Upper lobe of left lung (tissue), 6 donors: ENCODE results near the gene TELO2. TPM values are rescaled to one million over a fixed set of nuclear protein-coding genes. Genes with fewer than 3 reads are reported as not detected.

Experiments
- ATAC-seq, 2 donors: fragments of 200-7000 bp; cut with Tn5 transposase; one replicate each; pipeline ENCODE4 v1.9.1; 2022; ENCODE audit warnings: mild to moderate bottlenecking in 2 of 2, moderate library complexity in 2 of 2; ENCODE audit not compliant: low FRiP score in 2 of 2
- DNase-seq, 2 donors: peaks; one replicate each; pipeline ENCODE4 v3.0.0-alpha.2; 2019 to 2020
- H3K27ac ChIP-seq, 4 donors: fragments of 200-600 bp; sonication (generic); one replicate each; pipeline ENCODE4 v1.5.1; 2016 to 2019
- H3K27me3 ChIP-seq, 4 donors: fragments of 200-600 bp; sonication (generic); one replicate each; pipeline ENCODE4 v1.5.1; 2017 to 2019
- H3K36me3 ChIP-seq, 4 donors: fragments of 200-600 bp; sonication (generic); one replicate each; pipeline ENCODE4 v1.5.1; 2016 to 2019
- H3K4me1 ChIP-seq, 4 donors: fragments of 200-600 bp; sonication (generic); one replicate each; pipeline ENCODE4 v1.5.1; 2018 to 2019
- H3K4me3 ChIP-seq, 4 donors: fragments of 200-600 bp; sonication (generic); one replicate each; pipeline ENCODE4 v1.5.1; 2017 to 2019; ENCODE audit warnings: mild to moderate bottlenecking in 2 of 4, moderate library complexity in 1 of 4
- H3K9me3 ChIP-seq, 4 donors: fragments of 200-600 bp; sonication (generic); one replicate each; pipeline ENCODE4 v1.5.1; 2018 to 2019
- CTCF ChIP-seq, 6 experiments: fragments of 450-650 bp in 4 of 6; fragments of 200-600 bp in 2 of 6; sonication (generic) in 2 of 6; IDR thresholded peaks; one replicate each; pipeline ENCODE4 v1.5.1; 2016 to 2019; ENCODE audit warnings: antibody characterized with exemption in 6 of 6
- EP300 ChIP-seq, 4 donors: sonication (generic); formaldehyde crosslinking; IDR thresholded peaks; one replicate each; pipeline ENCODE4 v1.5.1; 2017; ENCODE audit warnings: antibody characterized with exemption in 4 of 4, control low read depth in 2 of 4
- POLR2A ChIP-seq, 4 donors: fragments of 450-650 bp; IDR thresholded peaks; one replicate each; pipeline ENCODE4 v1.5.1; 2016 to 2017; ENCODE audit warnings: antibody characterized with exemption in 4 of 4, mild to moderate bottlenecking in 2 of 4
- POLR2AphosphoS5 ChIP-seq, 2 donors: sonication (generic); formaldehyde crosslinking; IDR thresholded peaks; one replicate each; pipeline ENCODE4 v1.5.1; 2017; ENCODE audit warnings: antibody characterized with exemption in 2 of 2
- WGBS, 2 donors: methylation state at CpG; one replicate each; pipeline ENCODE4 v1.1.5; 2017 to 2018; 5-methylcytosine and 5-hydroxymethylcytosine counted together
- total RNA-seq, 6 donors: library from RNA; depleted of rRNA in 4 of 6; stranded (reverse); fragments of >200 nt in 4 of 6; gene quantifications; one replicate each; pipeline versions ENCODE4 v1.1.0 to v1.2.1, GENCODE V29; 2016 to 2021
- donor health status: DM: no; HTN: no; CAD: no; lungs with moderate emphysema.
- donor health status: DM: no; HTN: yes; CAD: no; lungs with severe emphysema.

TELO2 gene
- total RNA-seq, 6 donors from 2014 or later, result 13.8 to 130 (median 41.5) TPM

GRCh38 chr16:1532081-1532760 is 39.1 kb downstream of the TELO2 start:
- ATAC-seq, result peak in 1 of 2 donors; percentile 59
- TF ChIP-seq CTCF (IDR thresholded peaks at IDR 0.05) (no peak), EP300 (IDR thresholded peaks at IDR 0.05) (peak in 3 of 4 donors; percentile 87 to 100 (median 100)), POLR2A (IDR thresholded peaks at IDR 0.05) (peak in 2 of 4 donors; percentile 21 to 39), POLR2AphosphoS5 (IDR thresholded peaks at IDR 0.05) (peak; percentile 97 to 98)
- H3K27me3 ChIP-seq, result no peaks in the 10 kb centered on the region
- DNase-seq, result peak; percentile 73
- peak overlapping the region in 3 of 4 donors; percentile 75 to 87 (median 75) for H3K4me3 ChIP-seq
- 65 to 68% methylated on average over 23 to 28 of the region's 28 CpGs for WGBS, 2 donors
- peaks cover 0 to 26% (median 17%) of the 10 kb centered on the region in 4 donors for H3K36me3 ChIP-seq
- no peaks in the 10 kb centered on the region for H3K9me3 ChIP-seq
- peak overlapping the region; percentile 93 to 97 (median 96) for H3K27ac ChIP-seq
- peaks cover 39 to 75% (median 48%) of the 10 kb centered on the region in 4 donors for H3K4me1 ChIP-seq

- Histone ChIP-seq H3K4me1 (peaks cover 37 to 75% (median 43%) of the 10 kb centered on the region in 4 donors), H3K36me3 (peaks cover 0 to 31% (median 22%) of the 10 kb centered on the region in 4 donors), H3K27me3 (no peaks in the 10 kb centered on the region), H3K27ac (peak overlapping the region; percentile 93 to 97 (median 96)), H3K9me3 (no peaks in the 10 kb centered on the region), H3K4me3 (peak overlapping the region; percentile 2 to 87 (median 75))
- 50 to 55% methylated on average over 1 to 10 of the region's 10 CpGs for WGBS, 2 donors
- peak in 1 of 2 donors; percentile 25 for DNase-seq
- TF ChIP-seq CTCF (IDR thresholded peaks at IDR 0.05) (no peak), POLR2A (IDR thresholded peaks at IDR 0.05) (no peak), EP300 (IDR thresholded peaks at IDR 0.05) (no peak), POLR2AphosphoS5 (IDR thresholded peaks at IDR 0.05) (no peak)
- no peak for ATAC-seq
Observed at GRCh38 chr16:1532771-1533170, 39.6 kb downstream of the TELO2 start.

- TF ChIP-seq POLR2A (IDR thresholded peaks at IDR 0.05) (peak; percentile 16 to 79 (median 73)), CTCF (IDR thresholded peaks at IDR 0.05) (no peak), POLR2AphosphoS5 (IDR thresholded peaks at IDR 0.05) (peak; percentile 91 to 95), EP300 (IDR thresholded peaks at IDR 0.05) (peak in 2 of 4 donors; percentile 60 to 81)
- Histone ChIP-seq H3K9me3 (no peaks in the 10 kb centered on the region), H3K27me3 (no peaks in the 10 kb centered on the region), H3K27ac (peak within 1 kb of the TSS; percentile 93 to 97 (median 96)), H3K4me3 (peak within 1 kb of the TSS; percentile 75 to 87 (median 75)), H3K4me1 (peaks cover 42 to 75% (median 43%) of the 10 kb centered on the region in 4 donors), H3K36me3 (peaks cover 0 to 38% (median 29%) of the 10 kb centered on the region in 4 donors)
- ATAC-seq (peak; percentile 39 to 55), DNase-seq (peak; percentile 71 to 84)
- 23 to 37% methylated on average over 6 to 27 of the region's 27 CpGs for WGBS, 2 donors
Observed at GRCh38 chr16:1533443-1533951, 40.3 kb downstream of the TELO2 start, which contains the start of gene TMEM204. TSS of gene TMEM204 (plus strand) at chr16:1533666. CDS start at chr16:1534276, 610 bp downstream.

GRCh38 chr16:1534021-1535020 is 41.2 kb downstream of the TELO2 start:
- Histone ChIP-seq H3K27me3 (no peaks in the 10 kb centered on the region), H3K36me3 (peaks cover 0 to 47% (median 34%) of the 10 kb centered on the region in 4 donors), H3K4me1 (peaks cover 42 to 75% (median 44%) of the 10 kb centered on the region in 4 donors), H3K9me3 (no peaks in the 10 kb centered on the region), H3K27ac (peak overlapping the region; percentile 93 to 97 (median 96)), H3K4me3 (peak overlapping the region; percentile 75 to 87 (median 75))
- TF ChIP-seq EP300 (IDR thresholded peaks at IDR 0.05) (no peak), POLR2AphosphoS5 (IDR thresholded peaks at IDR 0.05) (no peak), CTCF (IDR thresholded peaks at IDR 0.05) (no peak), POLR2A (IDR thresholded peaks at IDR 0.05) (no peak)
- DNase-seq, result peak in 1 of 2 donors; percentile 86
- WGBS, 2 donors, result 28 to 34% methylated on average over 7 to 46 of the region's 57 CpGs
- ATAC-seq, result peak in 1 of 2 donors; percentile 2
